Right atrium auricular region (tissue), 2 donors: ENCODE data around the gene OGFOD2. TPM values are rescaled to one million over a fixed set of nuclear protein-coding genes. Genes with fewer than 3 reads are reported as not detected.

Experiments
- DNase-seq: peaks from one replicate; pipeline ENCODE4 v3.0.0-alpha.2; 2019; ENCODE audit warnings: low spot score
- H3K27ac ChIP-seq, 2 donors: fragments of 200-600 bp; sonication (generic); 1 replicate in 1 of 2; 2 replicates in 1 of 2; pipeline ENCODE4 v1.5.1; 2016 to 2019
- H3K27me3 ChIP-seq, 2 donors: fragments of 200-600 bp; sonication (generic); one replicate each; pipeline versions ENCODE4 v1.5.1 to v1.6.0; 2017 to 2019
- H3K36me3 ChIP-seq: fragments of 200-600 bp; sonication (generic); one replicate; pipeline ENCODE4 v1.5.1; 2016
- H3K4me1 ChIP-seq, 2 donors: fragments of 200-600 bp; sonication (generic); one replicate each; pipeline versions ENCODE4 v1.5.1 to v1.6.0; 2017 to 2019
- H3K4me3 ChIP-seq, 2 donors: fragments of 200-600 bp; sonication (generic); 1 replicate in 1 of 2; 2 replicates in 1 of 2; pipeline ENCODE4 v1.5.1; 2017 to 2019; ENCODE audit warnings: mild to moderate bottlenecking in 1 of 2, moderate library complexity in 1 of 2
- H3K9me3 ChIP-seq, 2 donors: fragments of 200-600 bp; sonication (generic); one replicate each; pipeline ENCODE4 v1.5.1; 2019
- total RNA-seq, 2 donors: library from RNA; depleted of rRNA; stranded (reverse); fragments of >200 nt; gene quantifications; one replicate each; pipeline ENCODE4 v1.1.0, GENCODE V29; 2016
- TF ChIP-seq, protein P1 (sequence below), 2 donors: fragments of 200-600 bp; sonication (generic); IDR thresholded peaks; one replicate each; pipeline ENCODE4 v1.5.1; 2019; ENCODE audit warnings: antibody characterized with exemption in 2 of 2

OGFOD2 gene
- total RNA-seq, 2 donors from 2014 or later = 4.9 to 6.8 TPM

DNA sequence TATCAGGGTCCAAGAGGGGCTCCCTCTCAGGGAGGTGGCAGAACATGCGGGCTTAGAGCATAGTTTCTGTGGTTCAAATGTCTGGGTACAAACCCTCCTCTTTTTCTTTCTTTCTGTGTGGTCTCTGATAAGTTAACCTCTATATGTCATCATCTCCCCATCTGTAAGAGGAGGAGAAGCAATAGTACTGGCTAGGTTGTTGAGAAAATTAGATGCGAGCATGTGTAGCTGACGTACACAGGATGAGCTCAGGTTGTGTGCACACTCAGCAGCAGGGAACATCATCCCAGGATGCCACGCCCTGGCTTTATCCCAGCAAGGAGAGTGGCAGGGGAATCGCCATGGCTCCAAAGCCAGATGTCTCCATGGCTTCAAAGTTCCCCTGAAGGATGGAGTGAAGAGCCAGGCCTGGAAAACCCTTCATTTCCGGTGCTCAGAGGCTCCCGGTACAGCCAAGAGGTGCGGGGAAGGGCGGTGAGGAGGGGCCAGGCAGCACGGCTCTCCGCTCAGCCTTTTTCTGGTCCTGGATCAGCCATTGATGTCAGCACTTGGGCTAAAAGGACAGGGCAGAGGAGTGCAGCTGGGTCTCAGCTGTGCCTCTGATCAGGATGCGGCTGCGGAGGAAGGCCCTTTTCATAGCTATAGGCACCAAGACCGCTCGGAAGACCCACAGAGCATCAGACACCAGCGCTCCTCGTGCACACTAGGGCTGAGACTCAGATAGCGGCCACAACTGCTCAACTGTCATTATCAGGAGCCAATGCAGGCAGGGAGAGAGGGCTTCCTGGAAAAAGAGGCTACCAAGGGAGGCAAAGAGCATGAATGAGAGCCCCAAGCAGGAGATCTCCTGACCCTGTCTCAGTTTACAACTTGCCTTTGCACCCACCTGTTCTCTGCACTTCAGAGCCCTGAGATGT is 46.9 kb downstream of the OGFOD2 start:
- H3K4me1 ChIP-seq = no peaks in the 10 kb centered on the region
- no peaks in the 10 kb centered on the region for H3K36me3 ChIP-seq
- no peaks in the 10 kb centered on the region for H3K27me3 ChIP-seq
- TF ChIP-seq, protein P1, sequence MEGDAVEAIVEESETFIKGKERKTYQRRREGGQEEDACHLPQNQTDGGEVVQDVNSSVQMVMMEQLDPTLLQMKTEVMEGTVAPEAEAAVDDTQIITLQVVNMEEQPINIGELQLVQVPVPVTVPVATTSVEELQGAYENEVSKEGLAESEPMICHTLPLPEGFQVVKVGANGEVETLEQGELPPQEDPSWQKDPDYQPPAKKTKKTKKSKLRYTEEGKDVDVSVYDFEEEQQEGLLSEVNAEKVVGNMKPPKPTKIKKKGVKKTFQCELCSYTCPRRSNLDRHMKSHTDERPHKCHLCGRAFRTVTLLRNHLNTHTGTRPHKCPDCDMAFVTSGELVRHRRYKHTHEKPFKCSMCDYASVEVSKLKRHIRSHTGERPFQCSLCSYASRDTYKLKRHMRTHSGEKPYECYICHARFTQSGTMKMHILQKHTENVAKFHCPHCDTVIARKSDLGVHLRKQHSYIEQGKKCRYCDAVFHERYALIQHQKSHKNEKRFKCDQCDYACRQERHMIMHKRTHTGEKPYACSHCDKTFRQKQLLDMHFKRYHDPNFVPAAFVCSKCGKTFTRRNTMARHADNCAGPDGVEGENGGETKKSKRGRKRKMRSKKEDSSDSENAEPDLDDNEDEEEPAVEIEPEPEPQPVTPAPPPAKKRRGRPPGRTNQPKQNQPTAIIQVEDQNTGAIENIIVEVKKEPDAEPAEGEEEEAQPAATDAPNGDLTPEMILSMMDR (IDR thresholded peaks at IDR 0.05) = no peak
- no peak overlapping the region for H3K27ac ChIP-seq
- H3K9me3 ChIP-seq = no peaks in the 10 kb centered on the region
- no peak for DNase-seq
- H3K4me3 ChIP-seq = no peak overlapping the region

DNA sequence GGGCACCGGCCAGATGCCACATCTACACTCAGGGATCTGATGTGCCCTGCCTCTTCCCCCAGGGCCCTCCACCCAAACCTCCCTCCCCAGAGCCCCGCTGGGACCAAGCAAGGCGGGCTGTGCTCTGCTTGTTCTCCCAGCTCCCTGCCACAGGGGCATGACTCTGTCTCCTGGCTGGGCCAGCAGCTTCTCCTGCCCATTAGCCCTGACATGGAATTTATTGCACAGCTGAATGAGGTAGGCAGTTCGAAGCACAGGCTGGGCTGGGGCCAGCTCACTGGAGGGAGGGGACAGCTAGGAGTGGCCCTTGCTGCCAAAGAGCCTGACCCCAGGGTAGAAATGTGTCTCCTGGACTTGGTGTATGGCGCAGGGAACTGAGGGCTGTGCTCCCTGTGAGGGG is 47.8 kb downstream of the OGFOD2 start:
- no peaks in the 10 kb centered on the region for H3K9me3 ChIP-seq
- no peaks in the 10 kb centered on the region for H3K36me3 ChIP-seq
- TF ChIP-seq, protein P1 (IDR thresholded peaks at IDR 0.05) = no peak
- no peak for DNase-seq
- no peak overlapping the region for H3K27ac ChIP-seq
- no peaks in the 10 kb centered on the region for H3K4me1 ChIP-seq
- no peaks in the 10 kb centered on the region for H3K27me3 ChIP-seq
- no peak overlapping the region for H3K4me3 ChIP-seq

DNA sequence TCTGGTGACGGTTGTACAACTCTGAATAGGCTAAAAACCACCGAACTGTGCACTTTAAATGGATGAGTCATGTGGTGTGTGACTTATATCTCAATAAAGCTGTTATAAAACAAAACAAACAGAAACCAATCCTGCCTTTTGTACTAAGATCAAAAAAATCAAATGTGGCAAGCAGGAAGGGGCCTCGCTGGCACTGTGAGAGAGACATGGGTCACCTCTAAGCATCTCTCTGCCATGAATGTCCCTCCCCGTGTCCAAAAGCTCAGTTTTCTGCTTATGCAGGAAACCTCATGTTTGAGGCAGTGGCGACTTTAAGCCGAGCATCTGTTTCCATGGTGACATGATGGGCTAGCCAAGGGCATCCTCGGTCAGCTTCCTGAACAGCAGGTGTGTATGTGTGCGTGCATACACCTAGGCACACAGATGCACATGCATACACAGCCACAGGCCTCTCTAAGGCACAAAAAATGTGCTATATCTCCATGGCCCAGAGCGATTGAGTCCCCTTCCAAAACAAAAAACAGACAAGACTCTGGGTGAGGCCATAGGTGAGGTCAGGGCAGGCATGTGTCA is 49.9 kb downstream of the OGFOD2 start:
- Histone ChIP-seq H3K4me1 (no peaks in the 10 kb centered on the region), H3K36me3 (no peaks in the 10 kb centered on the region), H3K27ac (no peak overlapping the region), H3K9me3 (no peaks in the 10 kb centered on the region), H3K4me3 (no peak overlapping the region), H3K27me3 (no peaks in the 10 kb centered on the region)
- DNase-seq = no peak
- TF ChIP-seq, protein P1 (IDR thresholded peaks at IDR 0.05) = no peak

DNA sequence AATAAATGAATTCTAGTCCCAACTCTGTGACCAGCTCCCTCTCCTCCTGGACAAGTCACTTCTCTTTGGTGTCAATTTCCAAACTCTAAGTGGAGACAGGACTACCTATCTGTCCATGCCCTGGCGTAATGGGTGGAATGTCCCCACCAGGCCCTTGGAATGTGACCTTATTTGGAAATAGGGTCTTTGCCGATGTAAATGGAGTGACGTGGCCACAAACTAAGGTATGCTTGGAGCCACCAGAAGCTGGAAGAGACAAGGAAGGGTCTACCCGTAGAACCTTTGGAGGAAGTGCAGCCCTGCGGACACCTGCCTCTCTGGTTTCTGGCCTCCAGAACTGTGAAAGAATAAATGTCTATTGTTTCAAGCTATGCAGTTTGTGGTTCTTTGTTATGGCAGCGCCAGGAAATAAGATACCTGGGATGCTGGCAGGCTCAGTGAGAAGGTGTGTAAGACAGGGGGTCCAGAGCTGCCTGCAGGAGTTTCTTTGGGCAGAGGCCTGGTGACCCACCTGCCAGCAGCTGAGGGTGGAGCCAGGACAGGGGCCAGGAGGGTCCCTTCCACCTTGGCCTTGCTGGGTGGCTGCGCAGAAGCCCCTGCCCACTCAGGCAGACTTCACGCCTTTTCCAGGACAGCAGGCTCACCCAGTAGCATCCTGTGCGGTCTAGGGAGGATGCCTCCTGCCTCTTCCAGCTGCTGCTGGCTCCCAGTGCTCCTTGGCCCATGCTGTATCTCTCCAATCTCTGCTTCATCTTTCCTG is 51.2 kb downstream of the OGFOD2 start:
- no peaks in the 10 kb centered on the region for H3K4me1 ChIP-seq
- H3K4me3 ChIP-seq = no peak overlapping the region
- DNase-seq = no peak
- no peak overlapping the region for H3K27ac ChIP-seq
- H3K27me3 ChIP-seq = no peaks in the 10 kb centered on the region
- no peaks in the 10 kb centered on the region for H3K36me3 ChIP-seq
- TF ChIP-seq, protein P1 (IDR thresholded peaks at IDR 0.05) = no peak
- H3K9me3 ChIP-seq = no peaks in the 10 kb centered on the region

DNA sequence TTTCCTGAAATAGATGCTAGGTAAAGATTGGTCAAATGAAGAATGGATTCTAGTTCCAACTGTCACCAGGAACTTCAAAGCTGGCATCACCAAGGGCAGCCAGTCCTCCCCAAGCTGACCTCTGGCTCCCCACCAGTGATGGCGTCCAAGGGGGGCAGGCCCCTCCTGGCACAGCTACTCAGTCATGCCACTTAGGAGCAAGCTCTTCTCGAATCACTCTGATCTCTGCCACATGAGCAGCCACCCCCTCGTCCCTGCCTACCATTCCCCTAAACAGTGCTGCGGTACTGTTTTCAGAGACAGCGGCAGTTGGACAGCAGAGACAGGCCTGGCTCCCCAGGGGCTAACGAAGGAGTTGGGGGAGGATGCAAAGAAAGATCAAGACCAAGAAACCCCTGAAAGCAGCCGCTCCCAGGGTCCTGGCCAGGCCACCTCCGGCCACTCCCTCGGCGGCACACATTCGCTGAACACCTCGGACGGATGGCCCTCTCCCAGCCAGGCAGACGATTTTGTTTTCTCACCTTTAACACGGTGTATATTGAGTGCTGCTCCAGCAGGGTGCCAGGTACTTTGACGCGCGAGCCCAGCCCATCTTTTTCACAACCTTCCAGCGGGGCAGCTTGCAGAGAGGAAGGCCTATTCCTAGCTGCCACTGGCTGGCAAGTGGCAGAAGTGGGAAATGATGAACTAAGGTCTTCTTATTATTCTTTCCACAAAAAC is 52.8 kb downstream of the OGFOD2 start:
- no peak overlapping the region for H3K27ac ChIP-seq
- TF ChIP-seq, protein P1 (IDR thresholded peaks at IDR 0.05) = no peak
- H3K9me3 ChIP-seq = no peaks in the 10 kb centered on the region
- H3K27me3 ChIP-seq = no peaks in the 10 kb centered on the region
- no peaks in the 10 kb centered on the region for H3K36me3 ChIP-seq
- H3K4me1 ChIP-seq = no peaks in the 10 kb centered on the region
- no peak overlapping the region for H3K4me3 ChIP-seq
- no peak for DNase-seq
